Cardiac fibroblast (primary cell): ENCODE measurements around the gene GRIA2.

ENCODE experiments used
- DNase-seq, 2 donors: peaks; one replicate each; pipeline versions ENCODE4 v3.0.0 to v3.0.0-alpha.2; 2010; ENCODE audit warnings: low read depth in 2 of 2
- H3K4me3 ChIP-seq, 2 donors: replicated peaks in 1 of 2; 1 replicate in 1 of 2; 2 replicates in 1 of 2; pipeline ENCODE4 v1.5.1; 2011; ENCODE audit warnings: low read depth in 2 of 2, low read length in 2 of 2, mild to moderate bottlenecking in 2 of 2, moderate library complexity in 1 of 2
- CTCF ChIP-seq: IDR thresholded peaks from one replicate; pipeline ENCODE4 v1.5.1; 2011; ENCODE audit warnings: low read depth, mild to moderate bottlenecking, low read length, inconsistent platforms

The GRIA2 gene

DNA sequence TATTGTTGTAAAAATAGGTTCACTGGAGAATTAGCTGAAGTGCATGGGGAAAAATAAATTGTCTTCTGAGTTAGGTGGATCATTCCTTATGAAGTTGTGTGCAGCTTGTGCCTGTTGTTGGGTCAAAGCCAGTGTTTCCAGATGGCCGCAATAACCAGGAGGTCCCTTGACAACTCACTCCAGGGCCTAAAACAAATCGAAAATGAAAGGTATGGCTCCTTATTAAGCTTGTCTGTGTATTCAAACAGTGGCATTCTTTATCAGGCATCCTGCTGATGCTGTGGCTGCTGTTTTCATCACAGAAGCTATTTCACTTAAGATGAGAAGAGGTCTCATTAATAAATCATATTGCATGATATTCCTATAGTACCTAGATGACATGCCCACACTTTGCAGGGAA lies 80.2 kb downstream of the GRIA2 start:
- TF ChIP-seq CTCF = no peak
- no peak for DNase-seq
- no peak overlapping the region for H3K4me3 ChIP-seq

DNA sequence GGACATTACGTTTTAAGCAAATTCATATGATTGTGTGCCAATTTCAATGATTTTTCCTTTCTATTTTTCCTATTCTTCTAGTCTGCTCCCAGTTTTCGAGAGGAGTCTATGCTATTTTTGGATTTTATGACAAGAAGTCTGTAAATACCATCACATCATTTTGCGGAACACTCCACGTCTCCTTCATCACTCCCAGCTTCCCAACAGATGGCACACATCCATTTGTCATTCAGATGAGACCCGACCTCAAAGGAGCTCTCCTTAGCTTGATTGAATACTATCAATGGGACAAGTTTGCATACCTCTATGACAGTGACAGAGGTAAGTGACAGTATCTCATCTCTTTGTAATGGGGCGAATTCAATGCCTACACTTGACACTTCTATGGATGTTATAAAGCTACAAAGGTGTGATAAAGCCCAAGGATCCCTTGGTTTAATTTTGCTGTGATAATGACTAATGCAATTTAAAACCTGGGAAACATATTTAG lies 83.0 kb downstream of the GRIA2 start:
- DNase-seq = no peak
- no peak for TF ChIP-seq CTCF

GRCh38 chr4:157304769-157305168 lies 84.2 kb downstream of the GRIA2 start:
- DNase-seq = no peak
- TF ChIP-seq CTCF = no peak
- no peak overlapping the region for H3K4me3 ChIP-seq

More for the DNA sequence above, 83.0 kb downstream of the GRIA2 start:
- H3K4me3 ChIP-seq = no peak overlapping the region

GRCh38 chr4:157312702-157313101 lies 92.2 kb downstream of the GRIA2 start:
- no peak overlapping the region for H3K4me3 ChIP-seq
- no peak for DNase-seq
- TF ChIP-seq CTCF = no peak

GRCh38 chr4:157314906-157315305 lies 94.4 kb downstream of the GRIA2 start:
- DNase-seq = no peak

DNA sequence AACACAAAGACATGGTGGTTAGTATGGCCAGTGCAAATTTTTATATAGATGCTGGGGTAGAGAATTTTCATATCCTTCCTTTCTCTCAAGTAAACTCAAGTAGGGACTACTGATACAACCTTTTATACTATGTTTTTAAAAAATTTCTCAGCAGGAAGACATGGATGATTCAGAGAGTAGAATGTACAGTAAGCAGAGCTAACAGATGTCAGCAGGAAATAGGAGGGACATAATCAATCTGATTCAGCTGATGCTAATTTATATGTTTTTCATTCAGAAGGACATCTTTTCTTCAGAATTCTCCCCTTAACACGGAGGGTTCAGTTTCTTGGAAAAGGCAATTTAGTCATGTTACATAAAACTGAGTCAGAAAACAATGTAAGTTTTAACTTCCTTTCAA lies 95.4 kb downstream of the GRIA2 start:
- no peak overlapping the region for H3K4me3 ChIP-seq
- peak in 1 of 2 donors; percentile 10 for DNase-seq
- no peak for TF ChIP-seq CTCF

More at GRCh38 chr4:157314906-157315305, 94.4 kb downstream of the GRIA2 start:
- TF ChIP-seq CTCF = no peak
- no peak overlapping the region for H3K4me3 ChIP-seq

GRCh38 chr4:157320092-157320491 lies 99.6 kb downstream of the GRIA2 start:
- H3K4me3 ChIP-seq = no peak overlapping the region
- no peak for TF ChIP-seq CTCF
- no peak for DNase-seq
